ENCODE data around the gene PROSER3. TPM values are rescaled to one million over a fixed set of nuclear protein-coding genes. Genes with fewer than 3 reads are reported as not detected.

The PROSER3 gene
- total and polyA plus RNA-seq, 2 of the 13 experiments (the other 11 are each of a cell fraction or from before 2014, with no cell fraction given) = 5.1 to 5.7 TPM

DNA sequence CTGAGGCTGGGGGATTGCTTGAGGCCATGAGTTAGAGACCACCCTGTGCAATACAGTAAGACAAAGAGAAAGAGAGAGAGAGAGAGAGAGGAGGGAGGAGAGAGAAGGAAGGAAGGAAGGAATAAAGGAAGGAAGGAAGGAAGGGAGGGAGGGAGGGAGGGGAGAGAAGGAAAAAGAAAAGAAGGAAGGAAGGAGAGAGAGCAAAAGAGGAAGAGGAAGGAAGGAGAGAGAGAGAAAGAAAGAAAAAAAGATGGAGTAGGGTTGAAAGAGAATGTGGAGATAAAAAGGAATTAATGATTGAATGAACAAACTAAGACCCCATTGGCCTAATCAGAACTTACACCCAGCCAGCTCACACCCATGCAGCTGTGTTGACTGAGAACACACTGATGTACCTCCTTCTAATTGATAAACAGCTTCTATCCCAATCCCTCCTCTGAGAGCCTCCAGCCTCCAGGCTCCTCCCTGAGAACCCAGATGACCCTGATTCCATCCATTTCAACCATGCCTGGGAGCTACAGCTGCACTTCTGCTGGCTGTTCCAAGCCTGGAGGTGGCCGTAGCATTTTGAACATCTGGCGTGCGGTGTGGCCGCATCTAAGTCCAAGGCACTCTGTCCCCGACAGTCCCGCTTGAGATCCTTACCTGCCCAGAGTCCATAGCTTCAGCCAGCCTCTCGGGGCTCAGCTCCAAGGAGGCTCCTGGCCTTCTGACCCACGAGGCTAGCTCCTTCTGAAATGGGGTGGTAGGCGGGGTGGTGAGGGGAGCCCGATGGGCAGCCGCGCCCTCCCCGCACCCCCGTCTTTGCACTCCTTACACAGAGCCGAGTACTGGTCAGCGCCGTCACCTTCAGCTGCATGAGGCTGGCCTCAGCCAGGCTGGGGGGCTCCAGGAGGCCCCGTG lies 53.6 kb downstream of the PROSER3 start (continued):
- TF ChIP-seq, protein P1, sequence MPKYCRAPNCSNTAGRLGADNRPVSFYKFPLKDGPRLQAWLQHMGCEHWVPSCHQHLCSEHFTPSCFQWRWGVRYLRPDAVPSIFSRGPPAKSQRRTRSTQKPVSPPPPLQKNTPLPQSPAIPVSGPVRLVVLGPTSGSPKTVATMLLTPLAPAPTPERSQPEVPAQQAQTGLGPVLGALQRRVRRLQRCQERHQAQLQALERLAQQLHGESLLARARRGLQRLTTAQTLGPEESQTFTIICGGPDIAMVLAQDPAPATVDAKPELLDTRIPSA (CRISPR knock-in tag; IDR thresholded peaks at IDR 0.05; ENCODE audit: borderline replicate concordance) = no peak
- no peak for TF ChIP-seq CEBPB (IDR thresholded peaks at IDR 0.05; ENCODE audit: borderline replicate concordance, low read depth, low read length)
- no peak for TF ChIP-seq SOX13 (IDR thresholded peaks at IDR 0.05)
- TF ChIP-seq SOX13 (CRISPR knock-in tag; conservative IDR thresholded peaks at IDR 0.05 in 1 of 2, IDR thresholded peaks at IDR 0.05 in 1 of 2) = 0 out of 4 replicates have a peak, but pooled peaks of 1 of the 2 experiments have one; percentile 3
- TF ChIP-seq POGK (CRISPR knock-in tag; conservative IDR thresholded peaks at IDR 0.05) = 0 out of 2 replicates have a peak, but pooled peaks have one; percentile 35
- peak; percentile 20 for TF ChIP-seq TAF15 (IDR thresholded peaks at IDR 0.05; ENCODE audit: low read depth, low read length, poor library complexity, severe bottlenecking)
- TF ChIP-seq SOX6 (IDR thresholded peaks at IDR 0.05) = no peak
- no peak; the same call in 1 of the 2 replicates for TF ChIP-seq SOX6 (CRISPR knock-in tag; IDR thresholded peaks at IDR 0.05)
- TF ChIP-seq HOXA9 (CRISPR knock-in tag; IDR thresholded peaks at IDR 0.05; ENCODE audit: borderline replicate concordance) = no peak
- peak in 1 of 2 experiments; percentile 42; a peak in 2 of 4 replicates for TF ChIP-seq KLF16 (CRISPR knock-in tag; IDR thresholded peaks at IDR 0.05)
- TF ChIP-seq, protein P2, sequence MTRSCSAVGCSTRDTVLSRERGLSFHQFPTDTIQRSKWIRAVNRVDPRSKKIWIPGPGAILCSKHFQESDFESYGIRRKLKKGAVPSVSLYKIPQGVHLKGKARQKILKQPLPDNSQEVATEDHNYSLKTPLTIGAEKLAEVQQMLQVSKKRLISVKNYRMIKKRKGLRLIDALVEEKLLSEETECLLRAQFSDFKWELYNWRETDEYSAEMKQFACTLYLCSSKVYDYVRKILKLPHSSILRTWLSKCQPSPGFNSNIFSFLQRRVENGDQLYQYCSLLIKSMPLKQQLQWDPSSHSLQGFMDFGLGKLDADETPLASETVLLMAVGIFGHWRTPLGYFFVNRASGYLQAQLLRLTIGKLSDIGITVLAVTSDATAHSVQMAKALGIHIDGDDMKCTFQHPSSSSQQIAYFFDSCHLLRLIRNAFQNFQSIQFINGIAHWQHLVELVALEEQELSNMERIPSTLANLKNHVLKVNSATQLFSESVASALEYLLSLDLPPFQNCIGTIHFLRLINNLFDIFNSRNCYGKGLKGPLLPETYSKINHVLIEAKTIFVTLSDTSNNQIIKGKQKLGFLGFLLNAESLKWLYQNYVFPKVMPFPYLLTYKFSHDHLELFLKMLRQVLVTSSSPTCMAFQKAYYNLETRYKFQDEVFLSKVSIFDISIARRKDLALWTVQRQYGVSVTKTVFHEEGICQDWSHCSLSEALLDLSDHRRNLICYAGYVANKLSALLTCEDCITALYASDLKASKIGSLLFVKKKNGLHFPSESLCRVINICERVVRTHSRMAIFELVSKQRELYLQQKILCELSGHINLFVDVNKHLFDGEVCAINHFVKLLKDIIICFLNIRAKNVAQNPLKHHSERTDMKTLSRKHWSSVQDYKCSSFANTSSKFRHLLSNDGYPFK (CRISPR knock-in tag; IDR thresholded peaks at IDR 0.05; ENCODE audit: borderline replicate concordance) = peak; percentile 25; the same call in 1 of the 2 replicates
- peak; percentile 38; the same call in 1 of the 2 replicates for TF ChIP-seq NRL (CRISPR knock-in tag; IDR thresholded peaks at IDR 0.05; ENCODE audit: borderline replicate concordance)
- 0 out of 2 replicates have a peak, but pooled peaks have one; percentile 1 for TF ChIP-seq ZNF205 (CRISPR knock-in tag; IDR thresholded peaks at IDR 0.05)
- TF ChIP-seq ZNF124 (CRISPR knock-in tag; IDR thresholded peaks at IDR 0.05) = no peak
- peak; percentile 50; the same call in 1 of the 2 replicates for TF ChIP-seq IKZF5 (CRISPR knock-in tag; IDR thresholded peaks at IDR 0.05)
- no peak for TF ChIP-seq ZNF891 (CRISPR knock-in tag; IDR thresholded peaks at IDR 0.05)
- TF ChIP-seq, protein P3, sequence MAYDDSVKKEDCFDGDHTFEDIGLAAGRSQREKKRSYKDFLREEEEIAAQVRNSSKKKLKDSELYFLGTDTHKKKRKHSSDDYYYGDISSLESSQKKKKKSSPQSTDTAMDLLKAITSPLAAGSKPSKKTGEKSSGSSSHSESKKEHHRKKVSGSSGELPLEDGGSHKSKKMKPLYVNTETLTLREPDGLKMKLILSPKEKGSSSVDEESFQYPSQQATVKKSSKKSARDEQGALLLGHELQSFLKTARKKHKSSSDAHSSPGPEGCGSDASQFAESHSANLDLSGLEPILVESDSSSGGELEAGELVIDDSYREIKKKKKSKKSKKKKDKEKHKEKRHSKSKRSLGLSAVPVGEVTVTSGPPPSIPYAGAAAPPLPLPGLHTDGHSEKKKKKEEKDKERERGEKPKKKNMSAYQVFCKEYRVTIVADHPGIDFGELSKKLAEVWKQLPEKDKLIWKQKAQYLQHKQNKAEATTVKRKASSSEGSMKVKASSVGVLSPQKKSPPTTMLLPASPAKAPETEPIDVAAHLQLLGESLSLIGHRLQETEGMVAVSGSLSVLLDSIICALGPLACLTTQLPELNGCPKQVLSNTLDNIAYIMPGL (CRISPR knock-in tag; IDR thresholded peaks at IDR 0.05; ENCODE audit: borderline replicate concordance in 1 of 2, low read depth in 1 of 2) = peak in 1 of 2 experiments; percentile 14; a peak in 1 of 4 replicates
- TF ChIP-seq ZNF761 (CRISPR knock-in tag; conservative IDR thresholded peaks at IDR 0.05) = no peak

Data from HepG2 (cell line).